ENCODE measurements around the gene SNAP91. TPM values are rescaled to one million over a fixed set of nuclear protein-coding genes. Genes with fewer than 3 reads are reported as not detected.

The SNAP91 gene
- total and polyA plus RNA-seq, 2 of the 8 experiments (the other 6 are each of a cell fraction or from before 2014, with no cell fraction given): 1.3 to 1.5 TPM

DNA sequence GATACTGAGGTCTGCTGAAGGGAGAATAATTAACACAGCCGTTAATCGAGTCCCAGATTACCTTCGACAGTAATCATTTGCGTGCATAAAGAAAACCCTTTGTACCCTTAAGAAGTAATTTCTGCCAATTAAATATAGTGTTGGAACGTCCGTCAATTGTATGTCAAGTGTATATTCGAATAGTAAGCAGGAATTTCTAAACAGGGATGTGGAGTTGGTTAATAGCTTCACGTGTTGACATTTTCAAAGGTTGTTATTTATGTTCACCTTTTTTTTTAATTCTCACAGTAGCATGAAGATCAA is 798 bp upstream of the SNAP91 start:
- Histone ChIP-seq H3K27ac (ENCODE audit: low read depth, low read length) (no peak overlapping the region), H3K56ac (replicated peaks; ENCODE audit: insufficient read length, low read depth, low read length) (no peak overlapping the region), H2BK5ac (ENCODE audit: low read depth, low read length) (no peak overlapping the region), H3K4me2 (ENCODE audit: insufficient read depth in 1 of 2, low read depth in 2 of 2, low read length in 2 of 2) (peak overlapping the region; percentile 57 to 94), H4K91ac (replicated peaks; ENCODE audit: insufficient read length, low read length) (no peak overlapping the region), H4K8ac (ENCODE audit: extremely low read depth, insufficient read depth, low read length) (no peak overlapping the region), H3K18ac (ENCODE audit: extremely low read depth, low read length) (no peak overlapping the region), H4K5ac (ENCODE audit: insufficient read length, low read depth, low read length) (no peak overlapping the region), H3K14ac (ENCODE audit: insufficient read length) (no peak overlapping the region), H2AFZ (ENCODE audit: low read length) (no peak overlapping the region), H3K9me3 (ENCODE audit: insufficient read depth in 2 of 2, low read depth in 1 of 2, low read length in 1 of 2) (no peaks in the 10 kb centered on the region), H2BK120ac (replicated peaks; ENCODE audit: low read depth, low read length) (no peak overlapping the region), H3K23ac (ENCODE audit: insufficient read length) (no peak overlapping the region), H3K79me2 (ENCODE audit: control insufficient read depth in 1 of 2, insufficient read depth in 2 of 2, low read length in 2 of 2) (no peaks in the 10 kb centered on the region), H4K20me1 (replicated peaks in 1 of 2; ENCODE audit: control insufficient read depth in 1 of 2, insufficient read depth in 2 of 2, low read length in 2 of 2) (no peaks in the 10 kb centered on the region), H3K27me3 (replicated peaks in 1 of 4; ENCODE audit: control insufficient read depth in 3 of 4, extremely low read depth in 1 of 4, insufficient read depth in 3 of 4, low read length in 3 of 4) (peaks cover 7 to 34% (median 25%) of the 10 kb centered on the region in 4 experiments), H2AK5ac (ENCODE audit: low read depth, low read length) (no peak overlapping the region), H2BK12ac (ENCODE audit: low read depth, low read length) (no peak overlapping the region), H3K4ac (replicated peaks; ENCODE audit: insufficient read length, low read depth, low read length) (no peak overlapping the region), H3K9ac (replicated peaks in 1 of 4; ENCODE audit: extremely low read depth in 1 of 4, low read depth in 3 of 4, low read length in 3 of 4) (no peak overlapping the region), H3K79me1 (ENCODE audit: low read depth, low read length) (no peaks in the 10 kb centered on the region), H2BK15ac (ENCODE audit: low read length) (no peak overlapping the region), H2BK20ac (ENCODE audit: low read length) (no peak overlapping the region), H3K4me3 (ENCODE audit: extremely low read depth in 1 of 4, insufficient read depth in 2 of 4, low read depth in 3 of 4, low read length in 4 of 4) (peak overlapping the region; percentile 47 to 84 (median 78); a peak in 7 of 8 replicates), H3K36me3 (ENCODE audit: control insufficient read depth in 2 of 4, insufficient read depth in 4 of 4, low read length in 3 of 4) (no peaks in the 10 kb centered on the region), H3K4me1 (replicated peaks in 1 of 4; ENCODE audit: control insufficient read depth in 3 of 4, insufficient read depth in 4 of 4, low read length in 3 of 4) (peaks cover 0 to 2% (median under 1%) of the 10 kb centered on the region in 4 experiments; a peak in 1 of 7 replicates), H3K23me2 (ENCODE audit: low read depth, low read length) (peaks cover 14% of the 10 kb centered on the region; the same call in 1 of the 2 replicates)
- ChIA-PET CTCF (ENCODE audit: partially characterized antibody) (interaction anchor here (1.1 to 1.4 kb wide), 3 partner anchors 23 to 49 kb away, joined by 3 to 4 read pairs (median 3); no protein-coding TSS in a partner anchor), POLR2A (ENCODE audit: partially characterized antibody) (interaction anchor here (1.2 kb wide), 1 partner anchor 143 kb away, joined by 3 read pairs; the partner anchor contains the start of gene RIPPLY2)
- WGBS, 2 experiments (ENCODE audit: extremely low coverage in 1 of 2, insufficient coverage in 1 of 2, insufficient read length in 1 of 2, insufficient replicate concordance in 2 of 2, low coverage in 1 of 2, low lambda C conversion rate in 2 of 2, missing lambda C conversion rate in 1 of 2): 50% methylated on average over 8 of the region's 8 CpGs; no CpG with 5 or more reads in 1 of the 2 experiments
- no peak for FAIRE-seq
- no peak for DNase-seq (ENCODE audit: low read depth in 1 of 2, low spot score in 2 of 2)
